Astrocyte (in vitro differentiated cells and primary cell): ENCODE measurements around the gene NLRP12. TPM values are rescaled to one million over a fixed set of nuclear protein-coding genes. Genes with fewer than 3 reads are reported as not detected.
"Not testable (repeated sequence)": the region's sequence is repeated elsewhere in the genome, so short reads cannot be mapped to it uniquely, and the experiment has no call there.

ENCODE experiments used
- DNase-seq: peaks from one replicate; pipeline ENCODE4 v3.0.0-alpha.2; 2010; ENCODE audit warnings: low read depth
- FAIRE-seq: peaks from 2 replicates; lab custom pipeline; 2011; peaks lifted over from hg19 to GRCh38; lab: Jason Lieb, UNC
- H2AFZ ChIP-seq: 2 replicates; pipeline ENCODE4 v1.6.0; 2012; ENCODE audit warnings: low read depth, low read length, inconsistent platforms
- H3K27ac ChIP-seq: 2 replicates; pipeline ENCODE4 v1.5.1; 2011; ENCODE audit warnings: low read depth, low read length, inconsistent platforms
- H3K27me3 ChIP-seq: 2 replicates; pipeline ENCODE4 v1.6.0; 2011; ENCODE audit warnings: low read length, inconsistent platforms; ENCODE audit not compliant: insufficient read depth
- H3K36me3 ChIP-seq: 2 replicates; pipeline ENCODE4 v1.5.1; 2011; ENCODE audit warnings: low read length, inconsistent platforms; ENCODE audit not compliant: insufficient read depth
- H3K4me1 ChIP-seq: 2 replicates; pipeline ENCODE4 v1.5.1; 2011; ENCODE audit warnings: low read length, inconsistent platforms; ENCODE audit not compliant: insufficient read depth
- H3K4me2 ChIP-seq: 2 replicates; pipeline ENCODE4 v1.6.0; 2012; ENCODE audit warnings: low read length, inconsistent platforms
- H3K4me3 ChIP-seq: 2 replicates; pipeline ENCODE4 v1.5.1; 2011; ENCODE audit warnings: low read depth, mild to moderate bottlenecking, low read length, inconsistent platforms; ENCODE audit not compliant: insufficient read depth
- H3K79me2 ChIP-seq: 2 replicates; pipeline ENCODE4 v1.6.0; 2012; ENCODE audit warnings: mild to moderate bottlenecking, low read length, inconsistent platforms; ENCODE audit not compliant: insufficient read depth
- H3K9ac ChIP-seq: 2 replicates; pipeline ENCODE4 v1.6.0; 2012; ENCODE audit warnings: mild to moderate bottlenecking, low read length, inconsistent platforms
- H3K9me3 ChIP-seq: 2 replicates; pipeline ENCODE4 v1.5.1; 2012; ENCODE audit warnings: low read depth, mild to moderate bottlenecking, low read length, inconsistent platforms; ENCODE audit not compliant: insufficient read depth
- H4K20me1 ChIP-seq: 2 replicates; pipeline ENCODE4 v1.6.0; 2012; ENCODE audit warnings: low read length, inconsistent platforms; ENCODE audit not compliant: insufficient read depth
- H3K27ac Mint-ChIP-seq: one replicate; pipeline ENCODE4 v1.8.0; 2021; ENCODE audit warnings: mild to moderate bottlenecking, mixed read lengths; ENCODE audit not compliant: unreplicated experiment
- H3K27me3 Mint-ChIP-seq: one replicate; pipeline ENCODE4 v1.8.0; 2021; ENCODE audit warnings: low read depth, mixed read lengths; ENCODE audit not compliant: unreplicated experiment
- H3K36me3 Mint-ChIP-seq: one replicate; pipeline ENCODE4 v1.8.0; 2021; ENCODE audit warnings: low read depth, mixed read lengths; ENCODE audit not compliant: unreplicated experiment
- H3K4me1 Mint-ChIP-seq: one replicate; pipeline ENCODE4 v1.8.0; 2021; ENCODE audit warnings: low read depth, mixed read lengths; ENCODE audit not compliant: unreplicated experiment
- H3K4me3 Mint-ChIP-seq: one replicate; pipeline ENCODE4 v1.8.0; 2021; ENCODE audit warnings: mild to moderate bottlenecking, moderate library complexity, mixed read lengths; ENCODE audit not compliant: unreplicated experiment
- H3K9me3 Mint-ChIP-seq: one replicate; pipeline ENCODE4 v1.8.0; 2021; ENCODE audit warnings: mild to moderate bottlenecking, mixed read lengths; ENCODE audit not compliant: unreplicated experiment
- EZH2 ChIP-seq: IDR thresholded peaks from 2 replicates; pipeline ENCODE4 v1.6.1; 2012; ENCODE audit warnings: mild to moderate bottlenecking, low read length, inconsistent platforms; ENCODE audit not compliant: insufficient read depth
- total RNA-seq: library from RNA; stranded (reverse); gene quantifications from 2 replicates; pipeline ENCODE4 v1.2.1, GENCODE V29; 2021
- TF ChIP-seq, protein P1 (sequence below): IDR thresholded peaks from 2 replicates; pipeline ENCODE4 v1.5.1; 2011; ENCODE audit warnings: low read depth, mild to moderate bottlenecking, inconsistent platforms, low read length, moderate library complexity; ENCODE audit not compliant: insufficient read depth

NLRP12 gene
- total RNA-seq, 1 donor from 2014 or later: not detected

DNA sequence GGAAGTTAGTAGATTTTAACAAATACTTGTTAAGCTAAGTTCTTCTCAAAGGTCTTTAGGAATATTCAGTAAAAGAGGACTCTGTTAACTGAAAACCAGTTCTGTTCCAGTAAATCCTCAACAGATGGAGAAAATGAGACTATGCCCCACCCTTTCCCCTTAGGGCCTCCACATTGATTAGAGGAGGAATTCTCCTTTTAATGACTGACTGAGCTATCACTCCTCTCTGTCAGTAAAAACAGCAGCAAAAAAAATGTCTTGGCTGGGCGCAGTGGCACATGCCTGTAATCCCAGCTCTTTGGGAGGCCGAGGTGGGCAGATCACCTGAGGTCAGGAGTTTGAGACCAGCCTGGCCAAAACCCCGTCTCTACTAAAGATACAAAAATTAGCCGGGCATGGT lies 50.1 kb downstream of the NLRP12 start:
- Mint-ChIP-seq H3K9me3 (no peaks in the 10 kb centered on the region), H3K4me1 (no peaks in the 10 kb centered on the region), H3K27me3 (peaks cover 2% of the 10 kb centered on the region), H3K36me3 (no peaks in the 10 kb centered on the region), H3K4me3 (no peak overlapping the region), H3K27ac (no peak overlapping the region)
- FAIRE-seq: no peak
- no peak overlapping the region for H3K27ac ChIP-seq
- no peaks in the 10 kb centered on the region for H3K36me3 ChIP-seq
- H3K4me1 ChIP-seq: no peaks in the 10 kb centered on the region
- no peak overlapping the region for H2AFZ ChIP-seq
- TF ChIP-seq, protein P1, sequence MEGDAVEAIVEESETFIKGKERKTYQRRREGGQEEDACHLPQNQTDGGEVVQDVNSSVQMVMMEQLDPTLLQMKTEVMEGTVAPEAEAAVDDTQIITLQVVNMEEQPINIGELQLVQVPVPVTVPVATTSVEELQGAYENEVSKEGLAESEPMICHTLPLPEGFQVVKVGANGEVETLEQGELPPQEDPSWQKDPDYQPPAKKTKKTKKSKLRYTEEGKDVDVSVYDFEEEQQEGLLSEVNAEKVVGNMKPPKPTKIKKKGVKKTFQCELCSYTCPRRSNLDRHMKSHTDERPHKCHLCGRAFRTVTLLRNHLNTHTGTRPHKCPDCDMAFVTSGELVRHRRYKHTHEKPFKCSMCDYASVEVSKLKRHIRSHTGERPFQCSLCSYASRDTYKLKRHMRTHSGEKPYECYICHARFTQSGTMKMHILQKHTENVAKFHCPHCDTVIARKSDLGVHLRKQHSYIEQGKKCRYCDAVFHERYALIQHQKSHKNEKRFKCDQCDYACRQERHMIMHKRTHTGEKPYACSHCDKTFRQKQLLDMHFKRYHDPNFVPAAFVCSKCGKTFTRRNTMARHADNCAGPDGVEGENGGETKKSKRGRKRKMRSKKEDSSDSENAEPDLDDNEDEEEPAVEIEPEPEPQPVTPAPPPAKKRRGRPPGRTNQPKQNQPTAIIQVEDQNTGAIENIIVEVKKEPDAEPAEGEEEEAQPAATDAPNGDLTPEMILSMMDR: no peak
- no peak for TF ChIP-seq EZH2
- DNase-seq: no peak
- no peaks in the 10 kb centered on the region for H3K27me3 ChIP-seq
- no peak overlapping the region for H3K4me2 ChIP-seq
- H3K9ac ChIP-seq: no peak overlapping the region
- H3K79me2 ChIP-seq: no peaks in the 10 kb centered on the region
- H3K9me3 ChIP-seq: no peaks in the 10 kb centered on the region
- no peak overlapping the region for H3K4me3 ChIP-seq
- H4K20me1 ChIP-seq: no peaks in the 10 kb centered on the region

DNA sequence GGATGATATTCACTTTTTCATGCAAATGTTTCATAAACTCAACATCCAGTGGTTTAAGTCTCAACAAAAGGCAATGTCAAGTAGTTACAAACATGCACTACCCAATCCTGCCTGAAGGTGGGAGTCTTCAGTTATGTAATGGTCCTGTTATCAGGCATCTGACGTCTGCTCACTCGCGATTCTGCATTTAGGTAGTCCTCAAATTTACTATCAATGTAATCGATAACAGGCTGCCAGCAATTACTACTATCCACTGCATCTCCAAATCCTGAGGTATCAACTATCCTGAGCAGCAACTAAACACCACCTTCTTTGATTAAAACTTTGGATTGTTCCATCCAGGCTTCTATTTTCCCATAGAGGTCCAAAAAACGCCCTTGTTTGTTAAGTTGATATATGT lies 51.2 kb downstream of the NLRP12 start:
- no peak overlapping the region for H3K27ac Mint-ChIP-seq
- H3K27me3 Mint-ChIP-seq: peaks cover 2% of the 10 kb centered on the region
- no peaks in the 10 kb centered on the region for H3K36me3 ChIP-seq
- no peak overlapping the region for H3K4me3 ChIP-seq
- no peaks in the 10 kb centered on the region for H3K9me3 Mint-ChIP-seq
- H3K4me1 Mint-ChIP-seq: no peaks in the 10 kb centered on the region
- no peaks in the 10 kb centered on the region for H3K27me3 ChIP-seq
- H3K4me3 Mint-ChIP-seq: no peak overlapping the region
- no peaks in the 10 kb centered on the region for H3K79me2 ChIP-seq
- DNase-seq: peak; percentile 40
- no peaks in the 10 kb centered on the region for H4K20me1 ChIP-seq
- H3K4me1 ChIP-seq: no peaks in the 10 kb centered on the region
- H3K9me3 ChIP-seq: no peaks in the 10 kb centered on the region
- H3K27ac ChIP-seq: no peak overlapping the region
- peak; percentile 88 for FAIRE-seq
- H3K4me2 ChIP-seq: no peak overlapping the region
- no peak overlapping the region for H3K9ac ChIP-seq
- H2AFZ ChIP-seq: no peak overlapping the region
- no peak for TF ChIP-seq EZH2
- TF ChIP-seq, protein P1: peak; percentile 59
- no peaks in the 10 kb centered on the region for H3K36me3 Mint-ChIP-seq

DNA sequence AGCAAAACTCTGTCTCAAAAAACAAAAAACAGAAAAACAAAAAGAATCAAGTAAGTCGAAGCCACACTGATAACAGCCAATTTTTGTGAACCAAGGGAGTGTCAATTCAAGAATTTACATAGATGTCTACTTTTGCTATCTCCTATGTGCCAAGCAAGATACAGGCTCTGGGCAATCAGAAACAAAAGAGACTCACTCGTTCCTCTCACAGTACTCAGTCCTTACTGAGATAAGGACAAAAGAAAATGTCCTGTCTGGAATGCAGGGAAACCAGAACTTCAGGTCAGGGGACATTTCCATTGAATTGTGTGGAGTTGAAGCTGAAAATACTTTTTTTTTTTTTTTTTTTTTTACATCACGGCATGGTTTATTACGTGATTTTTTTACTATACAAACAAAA lies 53.0 kb downstream of the NLRP12 start:
- no peak overlapping the region for H3K4me2 ChIP-seq
- H3K79me2 ChIP-seq: no peaks in the 10 kb centered on the region
- TF ChIP-seq, protein P1: no peak
- TF ChIP-seq EZH2: no peak
- no peak for DNase-seq
- H3K36me3 ChIP-seq: no peaks in the 10 kb centered on the region
- H3K4me3 ChIP-seq: no peak overlapping the region
- peaks cover 2% of the 10 kb centered on the region for H3K27me3 Mint-ChIP-seq
- no peaks in the 10 kb centered on the region for H3K9me3 Mint-ChIP-seq
- no peaks in the 10 kb centered on the region for H4K20me1 ChIP-seq
- no peaks in the 10 kb centered on the region for H3K9me3 ChIP-seq
- FAIRE-seq: no peak
- no peak overlapping the region for H3K27ac Mint-ChIP-seq
- H3K4me1 ChIP-seq: no peaks in the 10 kb centered on the region
- no peak overlapping the region for H2AFZ ChIP-seq
- H3K27ac ChIP-seq: no peak overlapping the region
- H3K9ac ChIP-seq: no peak overlapping the region
- H3K4me3 Mint-ChIP-seq: no peak overlapping the region
- H3K27me3 ChIP-seq: no peaks in the 10 kb centered on the region
- H3K4me1 Mint-ChIP-seq: no peaks in the 10 kb centered on the region
- no peaks in the 10 kb centered on the region for H3K36me3 Mint-ChIP-seq

DNA sequence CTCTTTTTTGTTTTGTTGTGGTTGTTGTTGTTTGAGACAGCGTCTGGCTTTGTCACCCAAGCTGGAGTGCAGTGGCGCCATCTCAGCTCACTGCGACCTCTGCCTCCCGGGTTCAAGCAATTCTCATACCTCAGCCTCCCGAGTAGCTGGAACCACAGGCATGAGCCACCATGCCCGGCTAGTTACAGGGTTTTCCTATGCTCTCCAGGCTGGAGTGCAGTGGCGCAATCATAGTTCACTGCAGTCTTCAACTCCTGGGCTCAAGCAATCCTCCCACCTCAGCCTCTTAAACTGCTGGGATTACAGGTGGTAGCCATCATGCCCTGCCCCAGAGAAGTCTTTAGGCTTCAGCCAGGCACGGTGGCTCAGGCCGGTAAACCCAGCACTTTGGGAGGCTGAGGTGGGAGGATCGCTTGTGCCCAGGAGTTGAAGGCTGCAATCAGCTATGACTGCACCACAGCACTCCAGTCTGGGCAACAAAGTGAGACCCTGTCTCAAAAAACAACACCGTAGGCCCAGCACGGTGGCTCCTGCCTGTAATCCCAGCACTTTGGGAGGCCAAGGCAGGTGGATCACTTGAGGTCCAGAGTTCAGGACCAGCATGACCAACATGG lies 54.3 kb downstream of the NLRP12 start:
- not testable (repeated sequence) for H3K27me3 Mint-ChIP-seq, DNase-seq, H3K79me2 ChIP-seq, H3K4me1 ChIP-seq, H3K9me3 Mint-ChIP-seq, H3K4me3 ChIP-seq, H4K20me1 ChIP-seq, H3K36me3 ChIP-seq, H3K27ac Mint-ChIP-seq, H2AFZ ChIP-seq, H3K4me3 Mint-ChIP-seq, H3K9me3 ChIP-seq, H3K36me3 Mint-ChIP-seq, H3K27ac ChIP-seq, H3K4me2 ChIP-seq, H3K4me1 Mint-ChIP-seq, H3K27me3 ChIP-seq, FAIRE-seq, H3K9ac ChIP-seq
